ENCODE measurements around the gene AHCYL1. TPM values are rescaled to one million over a fixed set of nuclear protein-coding genes. Genes with fewer than 3 reads are reported as not detected.
"Not testable (repeated sequence)": the region's sequence is repeated elsewhere in the genome, so short reads cannot be mapped to it uniquely, and the experiment has no call there.

Gene AHCYL1
- total RNA-seq, 2 donors from 2014 or later, result 78.9 to 96.0 TPM

GRCh38 chr1:110021285-110021684 is 36.7 kb downstream of the AHCYL1 start:
- peaks cover 84% of the 10 kb centered on the region for H3K36me3 Mint-ChIP-seq (ENCODE audit: low read depth)
- H3K9me3 Mint-ChIP-seq, result no peaks in the 10 kb centered on the region
- no peak overlapping the region for H3K27ac ChIP-seq (ENCODE audit: low read depth, low read length)
- peaks cover 89% of the 10 kb centered on the region for H3K36me3 ChIP-seq (ENCODE audit: control insufficient read depth, insufficient read depth, low read length)
- WGBS, 2 experiments (ENCODE audit: insufficient coverage in 1 of 2, insufficient read length in 1 of 2), result 90 to 95% methylated on average over 1 to 2 of the region's 3 CpGs
- H3K27me3 ChIP-seq (ENCODE audit: control insufficient read depth, insufficient read depth, low read length, poor library complexity, severe bottlenecking), result no peaks in the 10 kb centered on the region
- H3K9ac ChIP-seq (ENCODE audit: extremely low read depth, low read length, poor library complexity, severe bottlenecking), result no peak overlapping the region
- no peak for TF ChIP-seq CTCF (conservative IDR thresholded peaks at IDR 0.05)
- H3K9me3 ChIP-seq (ENCODE audit: control insufficient read depth, low read length), result no peaks in the 10 kb centered on the region
- H3K4me3 Mint-ChIP-seq, result no peak overlapping the region
- H3K4me1 ChIP-seq (ENCODE audit: control insufficient read depth, insufficient read depth, low read length), result no peaks in the 10 kb centered on the region
- no peaks in the 10 kb centered on the region for H3K4me1 Mint-ChIP-seq
- H3K27ac Mint-ChIP-seq, result no peak overlapping the region
- DNase-seq, result no peak
- H3K4me3 ChIP-seq (ENCODE audit: low read length), result no peak overlapping the region
- no peaks in the 10 kb centered on the region for H3K27me3 Mint-ChIP-seq (ENCODE audit: insufficient read depth)

- Histone ChIP-seq H3K27ac (ENCODE audit: low read depth, low read length) (no peak overlapping the region), H3K9ac (ENCODE audit: extremely low read depth, low read length, poor library complexity, severe bottlenecking) (no peak overlapping the region), H3K27me3 (ENCODE audit: control insufficient read depth, insufficient read depth, low read length, poor library complexity, severe bottlenecking) (no peaks in the 10 kb centered on the region), H3K9me3 (ENCODE audit: control insufficient read depth, low read length) (no peaks in the 10 kb centered on the region), H3K4me3 (ENCODE audit: low read length) (no peak overlapping the region), H3K36me3 (ENCODE audit: control insufficient read depth, insufficient read depth, low read length) (peaks cover 56% of the 10 kb centered on the region), H3K4me1 (ENCODE audit: control insufficient read depth, insufficient read depth, low read length) (no peaks in the 10 kb centered on the region)
- no peak for TF ChIP-seq CTCF (conservative IDR thresholded peaks at IDR 0.05)
- Mint-ChIP-seq H3K27me3 (ENCODE audit: insufficient read depth) (no peaks in the 10 kb centered on the region), H3K4me3 (no peak overlapping the region), H3K9me3 (no peaks in the 10 kb centered on the region), H3K36me3 (ENCODE audit: low read depth) (peaks cover 52% of the 10 kb centered on the region), H3K4me1 (no peaks in the 10 kb centered on the region), H3K27ac (no peak overlapping the region)
- 98 to 100% methylated on average over 3 to 4 of the region's 4 CpGs for WGBS, 2 experiments (ENCODE audit: insufficient coverage in 1 of 2, insufficient read length in 1 of 2)
- no peak for DNase-seq
Measured at GRCh38 chr1:110024613-110025012, 40.0 kb downstream of the AHCYL1 start.

- not testable (repeated sequence) for H3K4me3 Mint-ChIP-seq; H3K9ac ChIP-seq (ENCODE audit: extremely low read depth, low read length, poor library complexity, severe bottlenecking); DNase-seq; H3K36me3 Mint-ChIP-seq (ENCODE audit: low read depth); H3K9me3 ChIP-seq (ENCODE audit: control insufficient read depth, low read length); H3K27ac ChIP-seq (ENCODE audit: low read depth, low read length); H3K27me3 Mint-ChIP-seq (ENCODE audit: insufficient read depth); H3K4me1 ChIP-seq (ENCODE audit: control insufficient read depth, insufficient read depth, low read length); H3K9me3 Mint-ChIP-seq; H3K4me3 ChIP-seq (ENCODE audit: low read length); H3K36me3 ChIP-seq (ENCODE audit: control insufficient read depth, insufficient read depth, low read length); H3K27me3 ChIP-seq (ENCODE audit: control insufficient read depth, insufficient read depth, low read length, poor library complexity, severe bottlenecking)
- Mint-ChIP-seq H3K27ac (peak overlapping the region; percentile 39), H3K4me1 (peaks cover 19% of the 10 kb centered on the region)
- 84 to 100% methylated on average over 1 to 4 of the region's 4 CpGs for WGBS, 2 experiments (ENCODE audit: insufficient coverage in 1 of 2, insufficient read length in 1 of 2)
Measured at GRCh38 chr1:110030687-110031086, 46.1 kb downstream of the AHCYL1 start.

- no peak for TF ChIP-seq CTCF (conservative IDR thresholded peaks at IDR 0.05)
- Histone ChIP-seq H3K9me3 (ENCODE audit: control insufficient read depth, low read length) (no peaks in the 10 kb centered on the region), H3K27ac (ENCODE audit: low read depth, low read length) (no peak overlapping the region), H3K4me3 (ENCODE audit: low read length) (no peak overlapping the region), H3K27me3 (ENCODE audit: control insufficient read depth, insufficient read depth, low read length, poor library complexity, severe bottlenecking) (no peaks in the 10 kb centered on the region), H3K36me3 (ENCODE audit: control insufficient read depth, insufficient read depth, low read length) (peaks cover 7% of the 10 kb centered on the region), H3K4me1 (ENCODE audit: control insufficient read depth, insufficient read depth, low read length) (peaks cover 3% of the 10 kb centered on the region), H3K9ac (ENCODE audit: extremely low read depth, low read length, poor library complexity, severe bottlenecking) (no peak overlapping the region)
- H3K36me3 Mint-ChIP-seq (ENCODE audit: low read depth), result peaks cover 12% of the 10 kb centered on the region
- WGBS, 2 experiments (ENCODE audit: insufficient coverage in 1 of 2, insufficient read length in 1 of 2), result 88 to 91% methylated on average over 1 to 2 of the region's 2 CpGs
- H3K27ac Mint-ChIP-seq, result no peak overlapping the region
- DNase-seq, result no peak
- H3K4me1 Mint-ChIP-seq, result peaks cover 22% of the 10 kb centered on the region
- no peak overlapping the region for H3K4me3 Mint-ChIP-seq
- no peaks in the 10 kb centered on the region for H3K27me3 Mint-ChIP-seq (ENCODE audit: insufficient read depth)
- H3K9me3 Mint-ChIP-seq, result no peaks in the 10 kb centered on the region
Measured at GRCh38 chr1:110032327-110032726, 47.8 kb downstream of the AHCYL1 start.

All from endodermal cell (in vitro differentiated cells).